HG03095 (cell line): ENCODE measurements around the gene KBTBD12.

Source experiments
- ATAC-seq: cut with Tn5 transposase; IDR thresholded peaks from one replicate; pipeline ENCODE4 v1.9.1; 2021; ENCODE audit warnings: moderate library complexity; ENCODE audit not compliant: unreplicated experiment

Gene KBTBD12

DNA sequence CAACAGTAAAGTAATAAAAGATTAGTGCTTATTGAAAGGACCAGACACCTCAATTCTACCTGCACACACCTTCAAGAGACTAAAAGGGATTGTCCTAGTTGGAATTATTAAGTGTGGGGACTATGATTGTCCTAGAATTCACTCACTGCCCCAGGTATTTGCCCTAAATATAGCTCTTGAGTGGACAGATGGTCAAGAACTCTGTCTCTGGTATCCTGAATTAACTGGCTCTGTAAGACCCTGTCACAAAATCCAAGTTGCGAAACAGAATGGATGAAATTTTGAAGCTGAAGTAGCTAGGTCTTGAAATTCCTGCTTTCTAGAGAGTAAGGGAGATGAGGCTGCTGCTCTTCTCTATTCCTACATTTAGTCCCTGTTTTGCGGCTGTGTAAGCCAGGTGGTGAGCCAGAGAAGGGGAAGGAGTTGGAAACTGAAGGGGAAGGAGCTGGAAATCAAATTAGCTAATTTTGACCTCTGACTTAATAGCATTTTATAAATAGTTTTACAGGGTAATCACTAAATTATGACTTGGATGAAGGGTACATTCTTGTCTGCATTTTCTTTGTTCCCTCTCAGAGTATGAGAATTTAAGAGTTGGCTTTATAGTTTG lies 34.5 kb downstream of the KBTBD12 start:
- ATAC-seq: no peak

DNA sequence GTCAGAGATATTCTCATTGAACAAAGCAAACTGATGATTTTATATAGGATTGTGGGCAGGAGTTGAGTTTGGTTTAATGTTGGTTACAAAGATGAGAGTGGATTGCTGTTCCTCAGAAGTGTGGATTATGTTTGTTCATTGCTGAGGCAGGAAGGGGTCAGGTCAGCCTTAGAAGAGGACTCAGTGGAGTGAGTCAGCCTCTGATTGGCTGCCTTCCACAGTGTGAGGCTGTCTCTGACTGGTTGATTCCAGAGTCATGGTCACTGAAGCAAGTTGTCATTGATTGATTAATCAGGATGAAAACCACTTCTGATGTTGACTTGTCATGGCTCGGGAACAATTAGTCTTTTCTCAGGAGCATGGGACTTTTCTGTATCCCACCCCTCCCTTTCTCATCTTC lies 36.2 kb downstream of the KBTBD12 start:
- ATAC-seq: no peak

DNA sequence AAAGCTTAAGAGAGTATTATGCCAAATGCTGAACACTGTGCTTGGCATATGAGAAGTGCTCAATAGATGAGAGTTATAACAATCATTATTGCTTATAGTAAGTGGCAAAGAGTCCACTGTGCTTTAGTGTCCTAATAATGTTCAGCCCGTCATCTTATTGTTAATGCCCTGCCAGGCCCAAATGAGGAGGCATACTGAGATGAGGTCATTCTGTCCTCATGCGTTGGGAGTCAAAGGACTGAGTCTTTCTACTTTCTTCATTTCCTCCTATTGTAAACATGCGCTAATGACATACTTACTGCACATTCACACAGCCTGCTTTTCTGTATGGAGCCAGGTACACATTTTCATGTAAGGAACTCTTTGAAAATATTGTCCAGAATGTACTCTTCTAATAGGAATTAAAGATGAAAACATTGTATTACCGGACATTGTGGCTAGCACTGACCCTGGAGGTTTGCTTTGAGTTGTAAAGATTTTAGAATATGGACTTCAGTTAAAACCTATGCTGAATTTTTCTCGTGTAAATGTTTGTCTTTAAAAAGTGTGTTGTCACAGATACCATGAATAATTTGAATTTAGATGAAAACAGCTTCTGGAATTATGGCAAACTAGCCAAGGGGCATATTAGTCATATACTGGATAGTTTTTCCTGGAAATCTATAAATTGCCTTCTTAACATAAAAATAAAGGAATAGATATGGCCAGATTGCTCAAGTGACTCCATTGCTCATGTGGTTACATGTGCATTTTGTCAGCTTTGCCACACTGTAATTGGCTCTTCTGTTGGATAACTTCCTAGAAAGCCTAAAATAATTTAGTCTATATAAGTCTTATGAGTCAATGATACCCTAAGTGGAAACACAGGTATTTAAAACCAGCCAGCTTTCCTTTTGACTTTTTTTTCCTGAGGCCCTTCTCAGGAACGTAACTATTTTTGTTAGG lies 38.3 kb downstream of the KBTBD12 start:
- no peak for ATAC-seq

DNA sequence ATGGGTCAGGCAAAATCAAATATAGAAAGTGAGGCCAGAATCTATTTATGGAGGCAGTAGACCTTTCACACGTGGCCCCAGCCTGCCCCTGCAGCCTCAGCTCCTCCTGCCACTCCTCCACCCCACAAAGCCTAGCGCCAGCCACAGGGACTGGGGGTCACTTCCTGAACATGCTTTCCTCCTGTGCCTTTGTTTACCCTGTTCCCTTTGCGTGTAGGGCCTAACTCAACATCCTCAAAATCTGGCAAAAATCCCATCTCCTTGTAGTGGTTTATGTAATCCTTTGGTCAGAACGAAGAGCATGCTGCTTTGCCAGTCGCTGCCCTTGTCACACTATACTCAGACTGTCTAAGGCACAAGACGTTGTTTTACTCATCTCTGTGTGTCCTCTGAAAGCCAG lies 39.6 kb downstream of the KBTBD12 start:
- no peak for ATAC-seq

DNA sequence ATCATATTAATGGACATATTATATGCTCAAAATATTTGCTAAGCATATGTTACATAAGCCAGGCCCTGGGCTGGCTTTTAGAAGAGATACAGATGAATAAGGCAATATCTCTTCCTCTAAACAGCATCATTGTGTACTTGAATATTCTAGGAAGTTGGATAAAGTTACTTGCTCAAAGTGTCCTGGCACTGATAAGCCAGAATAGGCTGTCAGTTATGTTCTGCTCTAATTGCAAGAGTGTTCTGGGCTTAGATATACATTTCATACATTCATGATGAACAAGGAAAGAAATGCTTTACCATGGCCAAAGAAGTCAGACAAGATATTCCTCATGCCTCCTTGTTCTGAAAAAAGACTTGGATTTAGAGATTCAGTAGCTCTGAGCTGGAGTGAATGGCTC lies 40.7 kb downstream of the KBTBD12 start:
- no peak for ATAC-seq

DNA sequence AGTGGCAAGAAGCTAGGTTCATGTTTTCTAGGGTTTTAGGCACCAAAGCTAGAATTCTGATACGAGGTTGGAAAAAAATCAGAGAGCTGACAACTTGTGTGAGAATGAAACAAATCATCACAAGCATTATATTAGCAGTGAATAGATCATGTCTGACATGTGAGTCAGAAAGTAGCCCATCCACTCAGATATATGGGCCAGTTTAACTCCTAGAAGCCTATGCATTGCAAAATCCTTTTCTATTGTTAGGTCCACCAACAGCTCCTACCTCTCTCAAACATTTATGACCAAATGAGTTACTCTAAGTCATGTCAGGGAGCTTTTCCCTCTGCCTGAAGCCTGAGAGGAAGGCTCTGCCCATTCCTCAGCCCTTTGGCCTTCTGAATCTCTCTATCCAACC lies 44.0 kb downstream of the KBTBD12 start:
- no peak for ATAC-seq

DNA sequence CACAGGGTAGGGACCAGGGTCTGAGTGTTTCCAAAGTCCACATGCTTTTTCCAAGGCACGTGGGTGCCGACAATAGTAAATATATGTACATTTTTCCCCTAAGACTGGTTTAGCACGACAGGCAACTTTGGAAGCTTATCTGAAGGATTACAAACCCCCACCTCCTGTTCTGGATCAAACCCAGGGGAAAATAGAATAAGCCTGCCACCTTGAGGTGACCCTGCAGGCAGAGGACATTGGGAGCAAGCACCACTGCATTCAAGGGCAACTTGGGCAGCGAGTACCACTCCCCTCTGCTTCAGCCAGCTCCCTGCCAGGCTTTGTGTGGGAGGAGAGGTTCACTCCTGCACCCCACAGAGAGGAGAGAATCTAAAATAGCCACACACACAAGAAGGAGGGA lies 44.8 kb downstream of the KBTBD12 start:
- ATAC-seq: no peak

DNA sequence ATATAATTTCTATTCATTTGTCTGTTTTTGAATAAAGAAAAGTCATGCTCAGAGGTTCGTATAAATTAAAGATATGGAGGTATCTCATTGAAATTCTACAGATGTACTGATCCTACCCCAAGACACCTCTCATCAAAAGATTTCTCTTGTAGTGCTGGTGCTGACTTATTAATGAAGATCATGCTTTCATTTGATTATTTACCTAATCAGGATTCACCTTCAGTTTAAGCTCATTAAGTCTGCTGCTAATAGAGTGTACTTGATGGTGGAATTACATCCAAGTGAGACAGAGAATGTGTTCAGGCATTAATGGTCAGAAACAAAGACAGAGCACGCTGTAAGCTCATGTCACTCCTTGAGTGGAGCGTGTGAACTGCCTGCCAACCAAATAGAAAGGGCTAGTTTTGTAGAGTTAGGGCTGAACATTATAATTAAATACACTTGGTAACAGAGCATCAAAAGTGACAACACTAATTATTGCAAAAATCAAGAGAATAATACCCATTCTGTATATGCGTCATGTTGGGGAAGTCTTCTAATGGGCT lies 45.5 kb downstream of the KBTBD12 start:
- no peak for ATAC-seq

DNA sequence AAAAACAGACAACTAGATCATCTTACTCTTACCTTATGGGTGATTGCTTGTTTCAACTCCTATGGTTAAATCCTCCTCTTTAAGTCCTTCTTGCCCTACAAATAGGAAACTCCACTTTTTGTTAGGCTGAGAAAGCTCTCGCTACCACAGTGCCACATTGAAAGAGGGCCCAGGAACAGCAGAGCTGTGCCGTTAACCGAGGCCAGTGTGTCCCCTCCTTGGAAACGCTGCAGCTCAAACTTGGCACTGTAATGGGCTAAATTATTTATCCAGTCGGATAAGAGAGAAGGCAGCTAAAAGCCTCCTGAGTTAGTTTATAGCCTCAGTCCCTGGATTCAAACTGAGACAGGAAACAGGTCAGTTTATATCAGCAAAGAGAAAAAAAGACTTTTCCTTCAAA lies 46.1 kb downstream of the KBTBD12 start:
- no peak for ATAC-seq

DNA sequence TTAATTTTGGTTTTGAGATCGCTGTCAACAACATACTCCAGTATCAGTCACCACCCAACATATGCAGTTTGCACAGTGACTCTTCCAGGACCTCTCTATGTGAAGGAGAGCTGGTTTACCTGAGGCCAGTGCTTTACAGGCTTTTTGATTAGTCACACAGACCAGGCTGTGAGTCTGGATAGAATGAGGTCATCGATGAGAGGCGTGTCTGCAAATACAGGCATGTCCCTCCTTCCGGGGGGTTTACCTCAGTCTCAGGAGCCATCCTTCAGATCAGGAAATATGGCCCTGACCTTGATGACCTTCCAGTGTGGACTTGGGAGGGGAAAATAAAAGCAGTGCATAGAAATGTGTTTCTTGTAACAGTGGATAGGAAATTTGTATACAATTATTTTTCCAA lies 46.9 kb downstream of the KBTBD12 start:
- no peak for ATAC-seq

DNA sequence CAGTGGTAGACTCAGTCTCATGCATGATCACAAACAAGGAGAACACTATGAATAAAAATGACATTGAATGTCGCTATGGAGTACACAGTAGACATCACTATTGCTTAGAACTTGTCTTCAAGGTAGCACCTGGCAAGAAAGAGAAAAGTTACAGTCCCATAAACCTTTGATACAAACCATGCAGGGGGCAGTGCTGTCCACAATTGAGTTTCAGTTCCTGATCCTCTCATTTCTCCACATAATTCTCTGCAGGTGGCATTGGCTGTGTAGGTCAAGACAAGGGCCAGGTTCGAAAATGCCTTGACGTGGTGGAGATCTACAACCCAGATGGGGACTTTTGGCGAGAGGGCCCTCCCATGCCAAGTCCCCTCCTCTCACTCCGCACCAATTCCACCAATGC lies 47.9 kb downstream of the KBTBD12 start:
- ATAC-seq: no peak

DNA sequence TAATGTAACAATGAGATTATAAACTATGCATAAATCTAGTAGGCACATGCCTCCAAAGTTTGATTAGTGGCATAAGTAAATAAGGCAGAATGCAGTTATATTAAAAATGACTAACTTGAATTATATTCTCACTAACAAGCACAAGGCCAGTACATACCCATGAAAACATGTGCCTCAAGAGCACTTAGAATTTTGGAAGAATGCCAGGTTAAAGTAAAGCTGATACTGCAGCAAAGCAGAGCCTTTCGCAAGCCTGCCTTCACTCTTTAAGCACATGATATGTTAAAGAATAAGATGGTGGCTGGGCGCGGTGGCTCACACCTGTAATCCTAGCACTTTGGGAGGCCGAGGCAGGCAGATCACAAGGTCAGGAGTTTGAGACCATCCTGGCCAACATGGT lies 49.0 kb downstream of the KBTBD12 start:
- ATAC-seq: no peak

DNA sequence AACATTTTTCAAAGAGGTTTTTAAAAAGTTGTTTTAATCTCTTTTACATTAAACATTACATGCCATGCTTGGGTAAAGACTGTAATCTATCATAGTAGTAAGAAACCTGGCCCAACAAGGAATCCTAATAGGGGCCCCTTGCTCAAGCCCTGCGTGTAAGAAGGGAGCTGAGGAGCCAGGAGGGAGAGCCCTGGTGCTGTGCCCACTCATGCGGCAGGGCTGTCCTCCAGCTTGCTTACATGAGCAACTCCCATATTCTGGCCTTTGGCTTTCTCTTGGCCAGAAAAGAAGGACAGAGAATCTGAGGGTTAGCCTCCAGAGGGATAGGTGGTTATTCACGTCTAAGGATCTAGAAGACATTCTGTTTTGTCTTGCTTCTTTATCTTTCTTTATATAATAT lies 49.8 kb downstream of the KBTBD12 start:
- no peak for ATAC-seq

DNA sequence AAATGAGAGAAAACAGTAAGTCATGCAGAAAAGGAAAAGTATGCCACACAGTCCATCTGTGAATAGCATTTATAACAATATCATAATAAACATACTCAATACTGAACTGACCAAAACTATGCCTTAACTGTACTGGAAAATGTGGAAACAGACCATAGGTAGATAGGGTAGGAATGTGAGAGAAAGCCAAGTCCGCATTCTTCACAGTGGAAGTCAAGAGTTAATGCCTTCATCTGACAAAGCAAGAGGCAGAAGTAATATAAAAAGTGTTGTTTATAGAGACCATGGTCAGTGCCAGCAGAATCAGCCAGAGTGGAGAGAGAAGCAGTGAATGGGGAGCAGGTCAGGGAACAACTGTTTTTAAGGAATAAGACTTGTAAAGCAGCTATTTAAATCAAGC lies 52.3 kb downstream of the KBTBD12 start:
- ATAC-seq: no peak

DNA sequence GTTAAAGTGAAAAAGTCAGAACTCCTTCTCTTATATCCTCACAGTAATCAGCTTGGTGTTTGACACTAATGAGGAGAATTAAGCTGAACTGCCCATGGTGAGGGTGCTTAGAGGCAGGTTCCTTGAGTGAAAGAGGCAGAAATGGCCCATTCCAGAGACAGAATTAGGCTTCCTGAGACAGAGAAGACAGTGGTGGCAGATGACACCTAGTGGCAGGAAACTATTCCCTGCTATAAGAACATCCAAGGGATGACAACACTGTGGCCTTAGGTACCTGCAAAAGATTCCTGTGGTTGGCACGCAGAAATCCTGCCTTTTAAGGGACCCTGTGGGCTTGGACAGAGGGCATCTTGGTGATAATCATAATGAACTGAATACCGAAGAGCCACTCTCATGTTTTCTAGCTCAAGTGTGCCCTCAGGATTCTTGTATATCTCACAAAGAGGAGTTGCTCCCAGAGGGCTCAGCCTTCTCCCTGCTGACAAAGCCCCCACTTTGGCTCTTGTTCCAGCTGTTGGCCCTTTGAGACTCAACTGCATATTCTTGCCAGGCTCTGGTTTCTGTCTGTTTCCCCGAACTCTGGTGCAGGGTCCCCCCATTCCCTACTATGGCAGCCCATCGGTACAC lies 56.0 kb downstream of the KBTBD12 start:
- ATAC-seq: no peak

DNA sequence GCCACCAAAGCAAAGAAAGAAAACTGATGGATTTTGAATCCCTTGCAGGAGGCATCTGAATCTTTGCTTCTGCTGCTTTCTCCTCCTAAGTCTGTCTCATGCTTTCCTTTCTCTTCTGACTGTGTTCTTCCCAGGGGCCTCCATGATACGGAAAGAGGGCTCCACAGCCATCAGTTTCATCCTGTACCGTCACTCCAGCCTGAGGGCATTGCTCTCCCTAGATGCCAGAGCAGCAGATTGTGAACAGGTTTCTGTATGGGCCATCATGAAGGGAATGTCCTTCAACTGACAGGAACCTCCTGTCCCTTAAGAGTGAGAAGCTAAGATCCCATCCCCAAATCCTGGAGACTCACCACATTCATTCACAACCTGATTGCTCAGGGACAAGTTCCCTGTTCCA lies 59.2 kb downstream of the KBTBD12 start:
- ATAC-seq: no peak

DNA sequence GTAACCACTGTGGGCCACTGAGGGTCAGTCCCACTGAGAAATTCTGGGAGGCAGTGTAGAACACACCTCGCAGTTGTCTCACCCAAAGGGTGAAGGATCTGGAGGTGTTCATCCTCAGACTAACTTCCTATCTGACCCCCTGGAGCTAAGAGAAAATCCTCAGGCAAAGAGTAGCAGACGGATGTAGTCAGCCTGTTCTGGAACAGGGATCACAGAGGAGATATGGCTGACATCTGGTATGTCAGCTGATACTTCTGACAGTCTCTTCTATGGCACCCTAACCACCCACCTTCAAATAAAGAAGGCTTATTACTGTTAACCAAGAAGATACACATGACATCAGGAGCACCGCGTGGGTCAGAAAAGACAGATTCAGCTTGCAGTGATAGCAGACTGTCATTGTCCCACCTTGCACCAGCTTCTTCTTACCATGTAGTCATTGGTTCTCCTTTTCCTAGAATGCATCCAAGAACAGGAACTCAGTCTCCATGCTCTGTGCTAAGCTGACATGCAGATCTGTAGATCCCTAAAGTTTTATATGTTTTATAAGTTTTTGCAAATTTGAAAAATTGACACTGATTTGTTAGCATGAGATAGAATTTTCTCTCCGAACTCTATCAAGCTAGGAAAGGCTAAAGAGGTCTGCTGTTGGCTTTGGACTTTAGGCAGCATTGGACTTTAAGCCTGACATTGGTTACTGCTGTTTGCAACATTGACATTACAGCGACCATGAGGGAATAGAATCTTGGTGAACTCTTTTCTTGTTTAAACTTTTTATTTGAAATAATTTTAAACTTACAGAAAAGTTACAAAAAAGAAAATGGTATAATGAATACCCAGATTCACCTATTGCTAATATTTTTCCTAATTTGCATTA lies 60.4 kb downstream of the KBTBD12 start:
- ATAC-seq: no peak

DNA sequence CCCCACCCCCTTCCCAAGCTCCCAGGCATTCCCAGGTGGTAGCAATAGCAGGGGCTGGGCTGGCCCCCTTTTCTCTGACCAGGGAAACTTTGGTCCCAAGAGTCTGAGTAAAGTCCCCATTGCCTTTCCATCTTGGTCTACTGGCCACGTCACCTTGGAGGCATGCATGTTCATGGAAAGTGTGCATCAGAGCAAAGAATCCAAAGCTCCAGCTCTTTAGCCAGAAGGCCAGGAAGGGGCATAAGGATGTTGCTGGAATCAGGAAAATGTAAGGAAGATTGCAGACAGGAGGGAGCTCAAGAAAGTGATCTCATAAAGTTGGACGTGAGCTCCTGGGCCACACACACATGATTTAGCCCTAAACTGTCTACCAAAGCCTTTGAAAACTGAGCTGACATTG lies 63.6 kb downstream of the KBTBD12 start:
- no peak for ATAC-seq

DNA sequence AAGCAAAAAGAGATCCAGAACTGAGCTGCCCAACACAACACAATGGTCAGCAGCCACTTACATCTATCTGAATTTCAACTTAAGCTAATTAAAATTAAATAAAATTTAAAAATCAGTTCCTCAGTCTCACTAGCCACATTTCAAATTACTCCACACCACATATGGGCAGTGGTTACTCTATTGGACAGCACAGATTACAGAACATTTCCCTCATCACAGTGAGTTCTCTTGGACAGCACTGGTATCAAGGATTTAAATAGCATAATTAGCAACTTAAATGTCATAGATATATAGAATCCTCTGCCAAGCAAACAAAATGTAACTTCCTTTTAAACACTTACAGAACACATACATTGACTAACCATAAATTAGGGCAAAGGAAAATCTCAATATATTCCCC lies 64.4 kb downstream of the KBTBD12 start:
- no peak for ATAC-seq

DNA sequence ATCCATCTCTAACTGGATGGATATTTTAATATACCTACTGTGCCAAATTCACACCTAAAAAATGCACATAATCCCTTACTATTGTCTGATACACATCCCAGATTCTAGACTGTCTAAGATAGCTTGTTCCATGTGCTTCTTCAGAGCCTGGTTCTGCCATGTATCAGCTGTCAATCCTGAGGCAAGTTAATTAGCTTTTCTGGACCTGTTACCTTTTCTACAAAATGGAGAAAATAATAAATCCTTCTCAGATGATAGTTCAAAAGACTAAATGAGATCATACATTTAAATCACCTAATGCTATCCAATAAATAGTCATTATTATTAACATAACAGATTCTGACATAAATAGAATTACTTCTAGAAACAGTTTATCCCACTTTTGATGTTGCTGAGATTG lies 66.1 kb downstream of the KBTBD12 start:
- ATAC-seq: no peak

DNA sequence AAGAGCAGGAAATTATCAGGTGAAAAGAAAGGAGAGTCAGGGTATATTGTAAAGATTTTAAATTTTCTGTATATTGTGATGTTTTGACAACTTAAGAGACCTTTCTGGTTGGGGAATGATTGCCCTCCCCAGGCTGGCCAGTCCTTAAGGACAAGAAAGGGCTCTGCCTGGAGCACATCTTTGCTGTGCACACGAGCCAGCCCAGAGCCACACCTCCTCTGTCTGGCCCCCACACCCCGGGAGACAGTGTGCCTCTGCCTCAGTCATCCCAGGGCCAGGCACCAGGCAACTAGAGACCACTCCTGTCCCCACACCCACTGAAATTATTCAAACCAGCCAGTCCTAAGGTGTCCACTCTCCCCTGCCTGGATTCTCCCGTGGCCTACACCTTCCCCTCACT lies 67.1 kb downstream of the KBTBD12 start:
- ATAC-seq: no peak
